GM12878 (cell line): ENCODE results near the gene POU4F3.

Source experiments
- CREM ChIP-seq: IDR thresholded peaks from 2 replicates; pipeline ENCODE4 v1.6.1; 2014; ENCODE audit warnings: antibody characterized with exemption, low read depth
- ELK1 ChIP-seq: IDR thresholded peaks from 2 replicates; pipeline ENCODE4 v1.6.1; 2012; ENCODE audit warnings: low read depth, low read length, improper control_type of control experiment
- FOXM1 ChIP-seq: IDR thresholded peaks from 2 replicates; pipeline ENCODE4 v1.6.1; 2012; ENCODE audit warnings: low read depth, mild to moderate bottlenecking, inconsistent platforms, low read length, moderate library complexity
- PKNOX1 ChIP-seq: fragments of 450-650 bp; IDR thresholded peaks from 2 replicates; pipeline ENCODE4 v1.6.1; 2016; ENCODE audit warnings: mild to moderate bottlenecking
- RFX5 ChIP-seq: IDR thresholded peaks from 2 replicates; pipeline ENCODE4 v1.6.1; 2011; ENCODE audit warnings: low read depth, low read length, improper control_type of control experiment
- TF ChIP-seq, protein P1 (sequence below), 3 experiments: IDR thresholded peaks in 2 of 3; conservative IDR thresholded peaks in 1 of 3; 2 replicates each; pipeline ENCODE4 v1.5.1; 2011; ENCODE audit warnings: low read depth in 3 of 3, low read length in 3 of 3, mild to moderate bottlenecking in 3 of 3, control low read depth in 2 of 3, moderate library complexity in 2 of 3, inconsistent platforms in 1 of 3, mixed read lengths in 1 of 3; ENCODE audit not compliant: control insufficient read depth in 2 of 3, insufficient read depth in 1 of 3; ENCODE audit errors: extremely low read depth in 1 of 3

GRCh38 chr5:146390469-146390868 lies 51.8 kb downstream of the POU4F3 start:
- TF ChIP-seq PKNOX1 (no peak), CREM (no peak), RFX5 (no peak), ELK1 (no peak), FOXM1 (no peak)
- TF ChIP-seq, protein P1, sequence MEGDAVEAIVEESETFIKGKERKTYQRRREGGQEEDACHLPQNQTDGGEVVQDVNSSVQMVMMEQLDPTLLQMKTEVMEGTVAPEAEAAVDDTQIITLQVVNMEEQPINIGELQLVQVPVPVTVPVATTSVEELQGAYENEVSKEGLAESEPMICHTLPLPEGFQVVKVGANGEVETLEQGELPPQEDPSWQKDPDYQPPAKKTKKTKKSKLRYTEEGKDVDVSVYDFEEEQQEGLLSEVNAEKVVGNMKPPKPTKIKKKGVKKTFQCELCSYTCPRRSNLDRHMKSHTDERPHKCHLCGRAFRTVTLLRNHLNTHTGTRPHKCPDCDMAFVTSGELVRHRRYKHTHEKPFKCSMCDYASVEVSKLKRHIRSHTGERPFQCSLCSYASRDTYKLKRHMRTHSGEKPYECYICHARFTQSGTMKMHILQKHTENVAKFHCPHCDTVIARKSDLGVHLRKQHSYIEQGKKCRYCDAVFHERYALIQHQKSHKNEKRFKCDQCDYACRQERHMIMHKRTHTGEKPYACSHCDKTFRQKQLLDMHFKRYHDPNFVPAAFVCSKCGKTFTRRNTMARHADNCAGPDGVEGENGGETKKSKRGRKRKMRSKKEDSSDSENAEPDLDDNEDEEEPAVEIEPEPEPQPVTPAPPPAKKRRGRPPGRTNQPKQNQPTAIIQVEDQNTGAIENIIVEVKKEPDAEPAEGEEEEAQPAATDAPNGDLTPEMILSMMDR (IDR thresholded peaks at IDR 0.05 in 2 of 3, conservative IDR thresholded peaks at IDR 0.05 in 1 of 3; ENCODE audit: control insufficient read depth in 2 of 3, extremely low read depth in 1 of 3, insufficient read depth in 1 of 3, low read depth in 3 of 3, low read length in 3 of 3), result peak; percentile 19 to 49 (median 35); a peak in 4 of 6 replicates
